IPS-NIHi11 (cell line): ENCODE data around the gene TMEM45A.
"Not testable (repeated sequence)": the region's sequence is repeated elsewhere in the genome, so short reads cannot be mapped to it uniquely, and the experiment has no call there.

Experiments used
- DNase-seq: peaks from one replicate; pipeline ENCODE4 v3.0.0; 2012; ENCODE audit warnings: mixed read lengths, low spot score

TMEM45A gene

DNA sequence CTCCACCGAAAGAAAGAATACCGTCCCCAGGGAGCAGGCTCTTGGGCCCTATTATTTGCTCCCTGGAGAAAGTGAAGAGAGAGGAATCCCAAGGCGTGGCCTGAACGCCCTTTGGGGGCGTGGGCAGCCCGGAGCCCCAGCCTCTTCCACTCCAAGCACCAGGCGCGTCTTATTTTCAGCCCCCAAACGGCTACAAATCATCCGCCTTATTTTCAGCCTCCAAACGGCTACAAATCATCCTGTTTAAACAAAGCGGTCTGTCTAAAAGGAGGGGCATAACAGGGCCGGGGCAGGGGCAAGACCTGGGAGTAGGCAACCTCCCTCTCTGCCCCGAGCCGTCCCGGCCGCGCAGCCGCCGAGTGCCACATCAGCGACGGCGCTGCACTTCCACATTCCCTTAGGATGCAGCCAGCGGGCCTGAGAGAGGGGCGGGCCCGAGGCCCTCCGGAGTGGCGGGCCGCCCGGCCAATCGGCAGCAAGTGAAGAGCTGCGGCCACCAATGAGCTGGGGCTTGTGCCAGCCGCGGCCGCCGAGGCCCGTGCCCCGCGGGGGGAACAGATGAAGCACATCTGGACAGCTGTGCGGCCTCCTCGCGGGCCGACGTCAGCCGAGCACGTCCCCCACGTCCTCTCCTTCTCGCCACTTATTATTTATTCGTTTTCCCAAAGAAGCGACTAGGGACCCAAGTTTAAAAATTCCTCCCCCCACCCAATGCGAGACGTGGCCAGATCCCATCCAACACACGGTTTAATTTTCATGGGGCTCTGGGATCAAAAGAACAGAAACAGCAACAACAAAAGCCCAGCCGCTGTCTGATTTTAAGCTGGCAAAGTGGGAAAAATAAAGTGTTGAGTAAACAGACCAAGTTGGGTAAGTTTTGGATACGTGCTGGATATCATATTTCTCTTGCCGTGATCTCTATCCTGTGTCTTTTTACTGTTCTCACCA is at the start of gene TMEM45A:
Gene TMEM45A (plus strand): TSS at position 561 of the 948 bp plus-strand sequence. CDS start 62,593 bp downstream, outside the sequence.
- DNase-seq: peak; percentile 100

GRCh38 chr3:100443690-100444089 is 48.7 kb upstream of the TMEM45A start:
- DNase-seq: no peak

DNA sequence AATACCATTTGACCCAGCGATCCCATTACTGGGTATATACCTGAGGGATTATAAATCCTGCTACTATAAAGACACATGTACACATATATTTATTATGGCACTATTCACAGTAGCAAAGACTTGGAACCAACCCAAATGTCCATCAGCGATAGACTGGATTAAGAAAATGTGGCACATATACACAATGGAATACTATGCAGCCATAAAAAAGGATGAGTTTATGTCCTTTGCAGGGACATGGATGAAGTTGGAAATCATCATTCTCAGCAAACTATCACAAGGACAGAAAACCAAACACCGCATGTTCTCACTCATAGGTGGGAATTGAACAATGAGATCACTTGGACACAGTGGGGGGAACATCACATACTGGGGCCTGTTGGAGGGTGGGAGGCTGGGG is 45.4 kb upstream of the TMEM45A start:
- DNase-seq: not testable (repeated sequence)

DNA sequence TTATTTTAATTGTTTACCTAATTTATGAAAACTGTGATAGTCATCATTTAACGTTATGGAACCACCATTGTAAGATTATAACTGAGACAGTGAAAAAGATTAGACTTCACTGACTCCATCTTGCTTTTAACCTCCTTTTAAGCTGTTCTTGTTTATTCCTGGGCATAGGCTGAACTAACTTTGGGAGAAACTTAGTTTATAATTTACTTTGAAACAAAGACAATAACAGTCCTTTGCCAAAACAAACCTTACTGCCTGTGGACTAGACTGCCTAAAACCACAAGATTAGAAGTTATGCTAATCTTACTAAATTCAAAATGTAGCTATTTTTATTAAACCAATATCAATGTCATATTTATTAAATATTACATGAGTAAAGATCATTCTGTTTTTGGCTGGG is 44.3 kb upstream of the TMEM45A start:
- DNase-seq: no peak

GRCh38 chr3:100449214-100449613 is 43.2 kb upstream of the TMEM45A start:
- no peak for DNase-seq

- no peak for DNase-seq
Observed at GRCh38 chr3:100454677-100455076, 37.7 kb upstream of the TMEM45A start.

GRCh38 chr3:100455841-100456550 is 36.4 kb upstream of the TMEM45A start:
- no peak for DNase-seq

- DNase-seq: no peak
Observed at GRCh38 chr3:100456745-100457144, 35.7 kb upstream of the TMEM45A start.

DNA sequence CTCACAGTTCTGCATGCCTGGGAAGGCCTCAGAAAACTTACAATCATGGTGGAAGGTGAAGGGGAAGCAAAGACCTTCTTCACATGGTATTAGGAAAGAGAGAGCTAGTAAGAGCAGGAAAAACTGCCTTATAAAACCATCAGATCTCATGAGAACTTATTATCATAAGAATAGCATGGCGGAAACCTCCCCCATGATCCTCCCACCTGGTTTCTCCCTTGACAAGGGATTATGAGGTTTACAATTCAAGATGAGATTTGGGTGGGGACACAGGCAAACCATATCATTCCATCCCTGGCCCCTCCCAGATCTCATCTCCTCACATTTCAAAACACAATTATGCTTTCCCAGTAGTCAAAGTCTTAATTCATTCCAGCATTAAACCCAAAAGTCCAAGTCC is 34.6 kb upstream of the TMEM45A start:
- no peak for DNase-seq

DNA sequence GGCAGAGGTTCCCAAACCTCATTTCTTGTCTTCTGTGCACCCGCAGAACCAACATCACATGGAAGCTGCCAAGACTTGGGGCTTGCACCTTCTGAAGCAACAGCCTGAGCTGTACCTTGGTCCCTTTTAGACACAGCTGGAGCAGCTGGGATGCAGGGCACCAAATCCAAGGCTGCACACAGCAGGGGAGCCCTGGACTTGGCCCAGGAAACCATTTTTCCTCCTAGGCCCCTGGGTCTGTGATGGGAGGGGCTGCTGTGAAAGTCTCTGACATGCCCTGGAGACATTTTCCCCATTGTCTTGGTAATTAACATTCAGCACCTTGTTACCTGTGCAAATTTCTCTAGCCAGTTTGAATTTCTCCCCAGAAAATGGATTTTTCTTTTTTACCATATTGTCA is 33.6 kb upstream of the TMEM45A start:
- no peak for DNase-seq

DNA sequence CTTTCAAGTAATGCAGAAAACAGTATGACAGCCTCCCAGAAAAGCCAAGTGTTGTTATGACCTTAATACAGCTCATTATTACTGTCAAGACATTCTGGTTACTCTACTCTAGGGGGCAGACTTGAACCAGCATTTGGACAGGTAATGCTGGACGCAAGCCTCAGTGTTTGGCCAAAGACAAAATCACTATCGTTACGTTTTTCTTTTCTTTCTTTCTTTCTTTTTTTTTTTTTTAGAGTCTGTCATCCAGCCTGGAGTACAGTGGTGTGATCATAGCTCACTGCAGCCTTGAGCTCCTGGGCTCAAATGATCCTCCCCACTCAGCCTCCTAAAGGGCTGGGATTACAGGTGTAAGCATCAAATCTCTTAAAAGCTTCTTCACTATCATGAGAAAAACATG is 29.4 kb upstream of the TMEM45A start:
- peak; percentile 67 for DNase-seq

GRCh38 chr3:100463646-100464155 is 28.7 kb upstream of the TMEM45A start:
- DNase-seq: no peak

GRCh38 chr3:100465892-100466777 is 26.3 kb upstream of the TMEM45A start:
- no peak for DNase-seq

- DNase-seq: no peak
Observed at GRCh38 chr3:100467133-100467532, 25.3 kb upstream of the TMEM45A start.

- DNase-seq: no peak
Observed at GRCh38 chr3:100468676-100469075, 23.7 kb upstream of the TMEM45A start.

DNA sequence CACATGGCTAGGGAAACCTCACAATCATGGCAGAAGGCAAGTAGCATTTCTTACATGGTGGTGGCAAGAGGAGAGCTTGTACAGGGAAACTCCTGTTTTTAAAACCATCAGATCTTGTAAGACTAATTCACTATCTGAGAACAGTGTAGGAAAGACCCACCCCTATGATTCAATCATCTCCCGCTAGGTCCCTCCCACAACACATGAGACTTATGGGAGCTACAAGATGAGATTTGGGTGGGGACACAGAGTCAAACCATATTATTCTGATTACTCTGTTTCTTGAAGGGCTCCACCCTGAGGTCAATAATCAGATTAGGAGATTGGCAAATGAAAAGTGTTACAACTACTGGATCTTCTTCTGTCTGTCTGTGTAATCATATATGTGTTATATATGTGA is 21.5 kb upstream of the TMEM45A start:
- DNase-seq: no peak

DNA sequence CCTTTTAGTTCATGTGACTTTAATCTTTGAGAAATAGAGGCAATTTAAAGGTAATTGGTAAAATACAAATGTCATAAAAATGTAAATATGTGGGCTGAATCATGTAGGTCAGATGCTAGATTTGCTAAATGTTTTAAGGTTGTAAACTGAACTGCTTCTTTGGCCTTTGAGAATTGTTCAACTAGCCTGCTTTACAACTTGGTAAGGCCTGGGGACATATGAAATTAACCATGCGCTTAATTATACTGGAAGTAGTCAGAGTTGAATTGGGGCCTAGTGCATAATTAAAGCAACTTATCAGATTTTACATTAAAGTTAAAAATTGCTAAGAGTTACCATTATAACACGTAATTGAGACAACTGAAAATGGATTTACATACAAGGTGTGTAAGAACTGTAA is 21.0 kb upstream of the TMEM45A start:
- DNase-seq: no peak

- DNase-seq: not testable (repeated sequence)
Observed at GRCh38 chr3:100477851-100478360, 14.5 kb upstream of the TMEM45A start.

DNA sequence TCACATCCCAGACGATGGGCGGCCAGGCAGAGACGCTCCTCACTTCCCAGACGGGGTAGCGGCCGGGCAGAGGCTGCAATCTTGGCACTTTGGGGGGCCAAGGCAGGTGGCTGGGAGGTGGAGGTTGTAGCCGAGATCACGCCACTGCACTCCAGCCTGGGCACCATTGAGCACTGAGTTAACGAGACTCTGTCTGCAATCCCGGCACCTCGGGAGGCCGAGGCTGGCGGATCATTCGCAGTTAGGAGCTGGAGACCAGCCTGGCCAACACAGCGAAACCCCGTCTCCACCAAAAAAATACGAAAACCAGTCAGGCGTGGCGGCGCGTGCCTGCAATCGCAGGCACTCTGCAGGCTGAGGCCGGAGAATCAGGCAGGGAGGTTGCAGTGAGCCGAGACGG is 13.9 kb upstream of the TMEM45A start:
- DNase-seq: not testable (repeated sequence)

GRCh38 chr3:100480081-100480480 is 12.3 kb upstream of the TMEM45A start:
- DNase-seq: no peak

GRCh38 chr3:100482176-100482575 is 10.2 kb upstream of the TMEM45A start:
- no peak for DNase-seq

GRCh38 chr3:100483529-100483928 is 8.9 kb upstream of the TMEM45A start:
- DNase-seq: no peak
